Fibroblast of the conjunctiva (primary cell): ENCODE results near the gene ZFAND5.

ENCODE experiments used
- DNase-seq: peaks from one replicate; pipeline ENCODE4 v3.0.0-alpha.2; 2010; ENCODE audit warnings: low read depth

The ZFAND5 gene

DNA sequence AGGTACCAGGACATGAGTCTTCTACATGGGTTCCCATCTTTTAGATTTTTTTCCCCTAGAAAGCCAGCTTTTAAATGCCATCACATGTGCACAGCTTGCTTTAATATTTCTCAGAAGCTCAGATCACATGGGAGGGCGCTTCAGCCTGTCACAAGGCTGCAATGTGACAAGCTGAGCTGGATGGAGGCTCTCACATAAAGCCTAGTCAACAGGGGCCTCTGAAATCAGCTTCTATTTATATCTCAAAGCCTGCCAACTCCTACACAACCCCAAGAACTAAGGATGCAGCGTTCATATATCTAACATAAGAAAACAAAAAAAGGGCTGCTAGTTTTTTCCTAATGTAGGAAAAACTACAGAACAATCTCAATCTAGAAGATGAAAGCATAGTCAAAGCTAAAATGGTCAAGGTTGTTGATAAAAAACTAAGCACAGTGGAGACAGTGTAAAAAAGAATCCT, 2.3 kb downstream of the ZFAND5 start:
- peak; percentile 64 for DNase-seq

DNA sequence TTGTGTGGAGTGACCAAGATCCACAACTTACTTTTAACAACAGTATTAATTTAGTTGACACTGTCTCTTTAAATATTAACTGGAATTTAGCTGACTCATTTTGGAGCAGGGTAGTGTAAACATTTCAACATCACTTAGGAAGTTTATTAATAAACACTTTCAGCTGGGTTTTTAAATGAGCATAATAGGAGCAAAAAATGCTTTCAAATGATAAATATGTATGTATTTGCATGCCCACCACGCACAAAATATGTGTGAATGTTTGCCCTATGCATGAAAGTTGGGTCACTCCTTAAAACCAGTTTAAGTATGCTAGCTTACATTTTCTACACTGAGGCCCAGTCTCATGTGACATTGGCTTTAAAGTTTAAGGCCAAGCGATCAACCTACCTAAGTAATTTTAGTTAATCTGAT, 2.9 kb downstream of the ZFAND5 start:
- no peak for DNase-seq

DNA sequence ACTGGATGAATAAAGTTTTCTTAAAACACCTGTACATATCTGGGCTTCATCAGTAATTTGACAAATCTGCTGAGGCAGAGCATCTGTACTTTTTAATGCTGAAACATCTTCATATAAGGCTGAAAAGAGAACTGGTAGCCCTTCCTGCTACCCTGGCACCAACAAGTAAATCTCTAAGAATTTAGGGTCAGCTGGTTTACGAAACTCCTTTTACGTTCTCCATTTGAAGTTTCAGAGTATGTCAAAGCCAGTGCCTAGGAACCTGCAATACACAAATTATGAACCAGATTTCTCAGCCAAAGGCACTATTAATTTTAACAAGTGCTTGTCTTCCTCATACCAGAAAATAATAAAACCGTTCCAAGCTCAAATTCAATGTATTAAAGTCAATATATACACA, 3.8 kb downstream of the ZFAND5 start:
- no peak for DNase-seq

DNA sequence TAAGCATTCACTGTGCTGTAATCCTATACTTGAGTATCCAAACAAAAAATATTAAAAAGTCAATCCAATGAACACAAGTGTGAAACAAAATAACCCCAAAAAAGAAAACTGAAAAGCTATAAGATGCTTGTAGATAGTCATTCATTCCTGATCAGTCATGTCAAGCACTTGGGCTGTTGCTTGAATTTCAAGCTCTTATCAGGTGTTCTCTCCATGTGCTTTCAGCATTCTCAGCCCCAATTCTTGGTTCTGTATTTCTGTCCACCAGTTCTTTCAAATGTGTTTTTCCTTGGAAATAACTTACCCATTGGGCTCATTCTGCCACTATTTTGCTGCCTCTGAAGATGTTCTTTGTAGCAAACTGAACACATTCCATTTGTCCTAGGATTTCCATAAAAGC, 4.7 kb downstream of the ZFAND5 start:
- no peak for DNase-seq

DNA sequence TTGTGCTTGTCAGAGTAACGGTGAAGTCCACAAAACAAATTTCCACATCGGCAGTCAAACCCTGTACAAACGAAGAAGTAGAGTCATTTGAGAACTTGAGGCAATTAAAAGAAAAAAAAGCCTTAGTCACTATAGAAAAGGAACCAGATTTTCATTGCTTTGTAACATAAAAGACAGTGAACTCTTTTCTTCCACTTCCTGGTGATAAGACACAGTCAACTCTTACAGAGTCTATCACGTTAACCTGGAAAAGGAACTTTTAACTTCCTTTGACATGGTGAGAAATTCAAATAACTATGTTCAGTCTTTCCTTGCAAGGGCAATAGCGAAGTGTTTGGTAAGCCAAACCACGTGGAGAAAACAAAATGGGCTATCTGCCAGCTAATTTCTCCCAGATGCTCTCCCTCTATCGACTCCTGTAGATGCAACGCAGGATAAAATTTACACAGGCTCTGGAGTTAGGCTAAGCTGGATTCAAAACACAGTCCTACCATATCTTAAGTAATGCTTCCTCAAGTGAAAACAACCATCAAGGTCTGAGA, 8.9 kb downstream of the ZFAND5 start:
- peak; percentile 63 for DNase-seq

DNA sequence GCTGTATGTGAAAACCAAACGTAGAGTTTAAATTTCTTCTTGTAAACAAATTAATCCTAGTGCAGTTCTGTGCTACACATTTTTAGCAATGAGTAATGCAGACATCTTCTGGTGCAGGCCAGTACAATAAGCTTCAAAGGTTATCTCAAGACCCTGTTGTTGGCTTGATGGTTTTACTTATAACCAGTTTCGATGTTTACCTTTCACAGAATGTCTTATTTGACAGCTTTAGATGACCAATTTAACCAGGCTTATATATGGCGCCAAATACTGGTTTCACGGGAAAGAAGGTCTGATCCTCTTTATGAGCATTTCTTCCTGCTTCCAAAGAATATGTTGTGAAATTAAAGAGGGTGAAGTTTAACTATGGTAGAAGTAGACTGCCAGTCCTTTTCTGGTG, 9.9 kb downstream of the ZFAND5 start:
- DNase-seq = no peak

DNA sequence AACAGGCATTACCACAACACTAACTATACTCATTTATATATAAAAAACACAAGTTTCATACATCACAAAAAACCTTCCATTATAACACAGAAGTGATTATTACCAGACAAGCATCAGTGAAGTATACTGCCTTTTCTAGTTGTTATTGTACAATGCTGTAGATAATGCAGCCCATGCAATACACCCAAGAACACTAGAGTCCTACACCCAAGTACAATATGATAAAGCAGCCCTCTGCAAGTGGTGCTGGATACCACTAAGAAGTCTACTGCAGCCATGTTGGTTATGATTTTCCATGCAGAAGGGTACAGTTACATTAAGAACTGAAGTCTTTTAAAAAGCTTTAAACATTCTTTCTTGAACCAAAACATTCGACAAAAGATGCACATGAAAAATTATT, 10.3 kb downstream of the ZFAND5 start:
- no peak for DNase-seq

DNA sequence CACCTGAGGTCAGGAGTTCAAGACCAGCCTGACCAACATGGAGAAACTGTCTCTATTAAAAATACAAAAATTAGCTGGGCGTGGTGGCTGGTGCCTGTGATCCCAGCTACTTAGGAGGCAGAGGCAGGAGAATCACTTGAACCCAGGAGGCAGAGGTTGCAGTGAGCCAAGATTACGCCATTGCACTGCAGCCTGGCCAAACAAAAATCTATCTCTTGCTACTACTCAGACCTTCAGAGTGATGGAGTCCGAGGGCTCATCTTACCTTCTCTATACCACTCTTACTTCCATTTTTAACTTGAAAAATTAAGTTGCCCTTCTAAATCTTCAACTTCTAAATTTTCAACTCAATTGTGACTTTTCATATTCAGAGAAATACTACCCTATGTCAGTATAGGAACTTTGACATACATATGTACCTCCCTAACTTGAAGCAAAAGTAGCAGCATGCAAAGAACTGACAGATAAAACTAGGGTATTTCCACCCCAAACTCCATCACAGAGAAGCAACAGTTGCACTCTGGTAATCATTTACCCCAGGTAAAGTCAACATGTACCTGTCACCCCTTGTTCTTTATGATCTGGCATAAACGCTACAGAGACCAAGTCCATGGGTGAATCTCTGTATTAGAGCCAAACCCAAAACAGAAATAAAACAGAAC, 11.4 kb downstream of the ZFAND5 start:
- no peak for DNase-seq

DNA sequence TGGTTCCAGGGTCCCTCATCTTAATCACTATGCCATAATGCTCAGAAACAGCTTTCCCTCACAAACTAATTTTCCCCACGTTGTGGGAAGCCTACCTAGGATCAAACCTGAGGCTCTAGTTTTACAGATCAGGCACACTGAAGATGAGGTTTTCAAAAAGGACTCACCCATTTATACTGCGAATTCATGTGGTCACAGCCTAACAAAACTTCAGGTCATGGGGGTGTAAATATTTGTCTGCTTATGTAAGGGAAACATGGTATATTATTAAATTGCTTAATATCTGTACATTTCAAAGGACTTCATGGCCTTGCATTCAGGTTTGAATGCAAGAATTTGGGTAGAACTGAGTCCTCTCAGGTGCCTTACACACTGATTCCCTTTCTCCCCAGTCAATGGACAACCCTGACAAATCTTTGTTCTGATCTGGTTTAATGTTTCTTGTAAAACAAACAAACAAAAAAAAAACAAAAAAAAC, 12.1 kb downstream of the ZFAND5 start:
- no peak for DNase-seq

DNA sequence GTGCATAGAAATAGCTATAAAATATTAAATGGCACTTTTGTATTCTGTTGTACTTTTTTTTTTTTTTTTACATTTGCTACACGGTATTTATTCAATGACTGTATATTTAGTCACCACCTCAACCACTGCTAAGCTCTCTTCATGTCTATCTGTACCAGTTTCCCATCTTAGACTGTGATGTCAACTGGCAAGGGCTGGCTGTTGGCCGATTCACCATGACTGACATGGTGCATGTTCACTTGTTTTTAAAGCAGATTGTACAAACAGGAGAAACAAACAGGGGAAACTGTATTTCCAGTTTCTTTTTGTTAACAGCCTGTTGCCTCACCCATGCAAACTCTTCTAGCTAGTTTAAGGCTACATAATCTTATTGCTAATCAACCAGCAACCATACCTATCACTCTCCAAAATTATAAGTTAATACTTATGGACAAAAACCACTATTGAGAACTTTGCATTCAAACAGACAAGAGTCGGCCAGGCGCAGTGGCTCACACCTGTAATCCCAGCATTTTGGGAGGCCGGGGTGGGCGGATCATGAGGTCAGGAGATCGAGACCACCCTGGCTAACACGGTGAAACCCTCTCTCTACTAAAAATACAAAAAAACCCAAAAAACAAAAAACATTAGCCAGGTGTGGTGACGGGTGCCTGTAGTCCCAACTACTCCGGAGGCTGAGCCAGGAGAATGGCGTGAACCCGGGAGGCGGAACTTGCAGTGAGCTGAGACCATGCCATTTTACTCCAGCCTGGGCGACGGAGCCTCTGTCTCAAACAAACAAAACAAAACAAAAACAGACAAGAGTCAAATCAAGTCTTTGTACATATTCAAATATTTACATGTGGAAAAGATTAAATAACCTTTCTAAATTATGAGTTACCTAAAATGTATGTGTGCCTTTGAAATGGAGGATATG, 13.2 kb downstream of the ZFAND5 start:
- no peak for DNase-seq

DNA sequence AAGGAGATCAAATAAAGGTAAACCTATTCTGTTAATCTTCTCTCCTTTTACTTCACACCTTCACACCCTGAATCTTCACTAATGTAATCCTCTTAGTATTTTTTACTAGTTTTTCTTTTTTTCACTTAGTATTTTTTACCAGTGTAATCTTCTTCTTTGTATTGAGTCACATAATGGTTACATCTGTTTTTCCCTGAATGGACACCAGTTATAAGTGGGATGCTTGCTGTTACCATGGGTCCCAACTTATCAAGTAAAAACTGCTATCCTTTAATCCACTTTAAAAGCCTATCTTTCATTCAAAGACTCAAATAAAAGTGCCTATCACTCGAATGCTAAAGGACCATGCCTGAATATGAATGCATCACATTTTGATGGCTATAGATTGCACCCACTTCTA, 15.1 kb downstream of the ZFAND5 start:
- no peak for DNase-seq

DNA sequence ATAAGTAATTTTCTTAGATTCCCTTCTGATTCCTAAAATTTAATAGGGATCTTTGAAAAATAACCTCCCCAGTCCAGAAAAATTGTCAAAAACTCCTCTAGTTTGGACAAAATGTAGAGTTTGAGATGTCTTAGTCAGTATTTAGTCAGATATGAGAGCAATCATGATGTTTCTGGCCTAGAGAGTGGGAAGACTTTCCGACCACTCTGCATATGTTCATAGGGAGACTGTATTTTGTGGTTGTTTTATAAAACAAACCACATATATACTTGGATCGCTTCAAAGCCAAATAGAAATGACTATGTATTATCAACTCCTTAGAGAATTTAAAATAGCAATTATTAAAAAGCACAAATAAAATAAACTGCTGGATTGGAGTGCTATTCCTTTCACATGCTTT, 15.8 kb downstream of the ZFAND5 start:
- DNase-seq = no peak

DNA sequence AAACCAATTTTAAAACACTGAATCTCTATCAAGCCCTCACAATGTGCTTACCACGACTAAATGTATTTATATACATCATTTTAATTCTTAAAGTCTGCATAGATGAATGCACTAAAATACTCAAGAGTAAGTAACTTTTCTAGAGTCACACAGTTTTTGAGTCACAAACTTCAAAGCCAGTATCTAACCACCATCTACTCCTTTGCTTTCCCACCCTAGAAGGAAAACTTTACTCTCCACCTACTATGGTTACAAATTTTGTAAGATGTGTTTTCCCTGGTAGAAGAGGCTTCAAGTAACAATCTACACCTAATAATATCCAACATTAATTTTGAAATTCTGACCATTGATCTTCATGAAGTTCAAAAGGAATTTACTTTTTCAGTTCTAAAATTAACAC, 18.7 kb downstream of the ZFAND5 start:
- no peak for DNase-seq

DNA sequence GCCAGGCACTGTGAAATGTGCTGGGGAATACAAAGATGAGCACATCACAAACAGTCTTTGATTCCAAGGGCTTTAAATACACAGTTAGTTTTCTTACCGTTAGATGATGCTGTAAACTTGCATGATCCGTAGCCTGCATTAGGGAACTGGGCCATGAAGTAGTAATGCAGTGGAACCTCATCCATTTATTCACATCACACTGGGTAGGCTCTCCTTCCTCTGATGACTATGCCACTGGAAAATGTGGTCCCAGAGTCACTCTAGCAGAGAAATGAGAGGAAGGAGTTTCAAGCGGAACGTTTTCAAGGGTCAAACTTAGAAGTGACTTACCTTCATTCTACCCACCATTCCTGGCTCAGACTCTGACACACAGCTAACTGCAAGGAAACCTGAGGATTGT, 26.4 kb downstream of the ZFAND5 start:
- DNase-seq = no peak

DNA sequence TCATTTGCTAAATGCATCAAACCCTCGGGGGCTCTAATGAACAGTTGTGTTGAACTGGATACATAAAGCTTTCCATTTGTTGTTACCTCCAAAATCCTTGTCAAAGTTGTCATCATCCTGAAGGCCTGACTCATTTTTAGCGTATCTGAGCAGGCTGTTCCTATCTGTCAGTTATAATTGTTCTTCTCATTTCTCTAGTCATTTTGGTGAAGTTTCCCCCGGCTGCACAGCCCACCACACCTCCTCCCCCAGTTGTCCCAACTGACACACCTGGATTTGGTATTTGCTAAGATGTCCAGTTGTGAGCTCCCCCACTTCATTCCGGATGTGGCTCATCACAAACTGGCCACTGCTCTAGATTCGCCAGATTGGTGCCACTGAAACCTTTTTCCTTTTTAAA, 27.7 kb downstream of the ZFAND5 start:
- DNase-seq = no peak

DNA sequence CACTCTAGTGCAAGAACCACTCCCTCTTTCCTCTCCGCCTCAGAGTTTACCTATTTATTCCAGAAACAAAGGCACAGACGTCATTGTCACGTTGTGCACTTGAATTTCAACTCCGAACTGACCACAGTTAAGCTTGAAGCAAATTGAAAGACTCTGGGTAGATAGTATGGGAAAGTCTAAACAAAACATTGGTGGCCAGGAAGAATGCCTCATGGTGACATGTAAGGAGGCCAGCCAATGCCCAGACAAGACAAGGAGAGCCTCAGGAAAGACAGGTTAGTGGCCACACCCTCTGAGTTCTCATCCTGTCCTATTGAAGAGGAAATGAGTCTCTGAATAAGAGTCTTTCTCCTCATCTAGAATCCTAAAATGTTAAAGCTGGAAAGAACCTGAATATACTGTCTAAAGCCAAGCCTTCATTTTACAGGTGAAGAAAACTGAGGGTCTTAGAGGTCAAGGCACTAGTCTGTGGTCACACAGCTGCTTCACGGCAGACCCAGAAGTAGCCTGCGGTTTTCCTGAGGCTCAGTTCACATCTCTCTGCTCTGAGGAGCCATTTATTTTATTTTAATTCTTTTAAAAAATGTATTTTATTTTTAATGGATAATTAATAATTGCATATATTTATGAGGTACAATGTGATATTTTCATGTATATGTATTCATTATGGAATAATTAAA, 30.2 kb downstream of the ZFAND5 start:
- DNase-seq = no peak

DNA sequence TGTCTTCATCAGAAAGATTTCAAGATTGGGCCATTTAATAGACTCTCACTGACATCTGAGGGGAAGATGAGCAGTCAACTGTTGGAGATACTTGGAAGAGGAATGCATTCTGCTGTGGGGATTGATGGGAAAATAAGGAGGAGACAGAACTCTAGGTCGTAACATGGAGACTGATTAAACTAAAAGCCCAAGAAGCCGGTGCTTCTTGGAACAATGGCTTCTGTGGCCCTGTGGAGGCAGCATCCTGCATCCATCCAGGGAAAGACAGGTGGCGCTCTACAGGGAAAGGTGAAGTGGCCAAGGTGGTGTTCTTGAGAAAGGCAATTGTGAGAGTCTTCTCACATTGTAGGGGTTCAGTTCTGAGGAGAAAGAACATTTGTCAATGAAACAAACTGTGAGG, 31.3 kb downstream of the ZFAND5 start:
- no peak for DNase-seq

DNA sequence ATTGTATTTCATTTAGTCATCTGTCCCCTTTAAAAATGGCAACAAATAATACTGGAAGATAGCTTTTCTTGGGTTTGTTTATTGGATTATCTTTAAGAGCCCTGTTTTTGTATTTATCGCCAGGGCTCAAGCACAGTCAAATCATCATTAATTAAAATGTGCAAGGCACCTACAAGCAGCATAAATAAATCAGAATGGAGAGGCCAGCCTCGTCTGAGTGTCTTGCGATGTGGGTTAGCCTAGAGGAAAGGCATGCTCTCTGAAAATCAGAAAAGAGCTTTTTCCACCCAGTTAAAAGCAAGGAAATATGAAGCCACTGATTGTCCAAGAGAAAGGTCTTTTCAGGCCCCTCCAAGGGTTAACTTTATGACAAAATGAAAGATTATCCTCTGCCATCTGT, 31.8 kb downstream of the ZFAND5 start:
- no peak for DNase-seq

DNA sequence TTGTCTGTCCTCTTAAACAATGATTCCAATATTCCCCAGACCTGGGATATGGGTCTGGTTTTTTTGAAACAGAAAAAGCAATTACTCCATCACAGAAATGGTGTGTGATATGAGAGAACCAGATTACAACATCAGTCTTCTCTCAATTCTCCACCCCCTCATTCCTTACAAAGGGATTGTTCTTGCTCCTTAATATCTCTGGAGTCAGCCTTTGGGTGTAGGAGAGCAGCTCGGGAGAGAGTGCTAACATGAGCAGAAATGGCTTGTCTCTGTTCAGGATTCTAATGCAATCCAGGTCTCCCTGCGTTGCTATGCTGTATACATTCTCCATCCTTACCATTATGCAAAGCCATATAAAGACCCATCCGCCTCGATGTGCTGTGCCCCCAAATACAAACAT, 32.7 kb downstream of the ZFAND5 start:
- no peak for DNase-seq

DNA sequence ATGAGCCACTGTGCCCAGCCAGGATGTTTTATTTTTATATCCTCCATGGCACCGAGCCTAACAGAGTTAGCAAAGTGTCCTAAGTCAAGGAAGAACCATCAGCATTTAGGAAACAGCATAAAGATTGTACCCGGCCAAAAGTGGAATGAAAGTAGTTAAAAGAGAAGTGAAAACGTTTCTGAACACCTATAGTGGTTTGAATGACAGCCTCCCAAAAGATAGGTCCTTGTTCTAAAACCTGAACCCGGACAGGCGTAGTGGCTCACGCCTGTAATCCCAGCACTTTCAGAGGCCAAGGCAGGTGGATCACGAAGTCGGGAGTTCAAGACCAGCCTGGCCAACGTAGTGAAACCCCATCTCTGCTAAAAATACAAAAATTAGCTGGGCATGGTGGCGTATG, 37.4 kb downstream of the ZFAND5 start:
- DNase-seq = no peak

DNA sequence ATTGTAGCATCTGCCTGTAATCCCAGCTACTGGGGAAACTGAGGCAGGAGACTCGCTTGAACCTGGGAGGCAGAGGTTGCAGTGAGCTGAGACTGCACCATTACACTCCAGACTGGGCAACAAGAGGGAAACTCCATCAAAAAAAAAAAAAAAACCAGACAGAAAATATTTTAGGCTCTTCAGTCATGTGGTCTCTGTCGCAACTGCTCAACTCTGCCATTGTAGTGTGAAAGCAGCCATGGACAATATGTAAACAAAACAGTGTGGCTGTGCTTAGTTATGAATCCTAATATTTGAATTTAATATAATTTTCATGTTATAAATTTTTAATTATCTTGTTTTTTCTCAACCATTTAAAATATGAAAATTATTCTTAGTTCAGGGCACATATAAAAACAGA, 38.4 kb downstream of the ZFAND5 start:
- DNase-seq = no peak

DNA sequence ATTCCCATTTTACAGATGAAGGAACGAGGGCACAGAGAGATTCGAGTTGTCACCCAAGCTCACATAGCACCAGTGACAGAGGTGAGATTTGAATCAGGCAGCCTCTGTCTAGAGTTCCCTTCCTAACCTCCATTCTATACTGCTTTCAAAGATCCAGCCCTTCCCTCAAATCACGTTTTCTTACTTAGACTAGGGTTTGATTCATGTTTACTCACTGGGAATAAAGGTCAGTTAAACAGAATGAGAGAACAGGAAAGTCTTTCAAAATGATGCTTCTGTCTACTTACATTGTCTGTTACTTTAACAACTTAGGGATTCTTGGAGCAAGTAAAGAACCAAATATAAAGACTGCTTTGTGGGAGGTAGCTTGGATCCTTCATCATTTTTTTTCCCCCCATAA, 40.0 kb downstream of the ZFAND5 start:
- no peak for DNase-seq

DNA sequence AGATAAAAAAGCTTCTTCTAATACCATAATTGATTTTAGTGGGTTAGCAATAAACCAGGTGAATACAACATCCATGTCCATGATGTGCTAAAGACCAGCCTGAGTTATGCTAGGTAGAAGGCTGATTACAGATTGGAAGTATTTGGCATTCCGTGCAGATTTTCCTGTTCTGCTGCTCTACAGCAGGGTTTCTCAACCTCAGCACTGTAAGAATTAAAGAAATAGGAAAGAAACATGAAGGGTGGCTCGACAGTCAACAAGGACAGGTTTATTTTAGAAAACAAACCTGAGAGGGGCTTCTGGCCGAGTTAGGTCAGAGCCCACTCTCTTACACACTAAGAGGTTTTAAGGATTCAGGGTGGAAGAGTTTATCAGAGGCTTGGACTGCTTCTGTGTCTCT, 42.3 kb downstream of the ZFAND5 start:
- no peak for DNase-seq
